Keratinocyte (primary cell): ENCODE measurements around the gene CYCS. TPM values are rescaled to one million over a fixed set of nuclear protein-coding genes. Genes with fewer than 3 reads are reported as not detected.

Experiments used
- DNase-seq: peaks from one replicate; pipeline ENCODE4 v3.0.0-alpha.2; 2011; ENCODE audit warnings: low read depth, missing footprints, low spot score
- FAIRE-seq: peaks from 2 replicates; lab custom pipeline; 2011; peaks lifted over from hg19 to GRCh38; lab: Jason Lieb, UNC
- H2AFZ ChIP-seq: 2 replicates; pipeline ENCODE4 v1.6.0; 2012; ENCODE audit warnings: low read length, control low read depth, inconsistent platforms; ENCODE audit not compliant: control insufficient read depth
- H3K27ac ChIP-seq: 2 replicates; pipeline ENCODE4 v1.5.1; 2011; ENCODE audit warnings: low read length; ENCODE audit not compliant: control insufficient read depth, insufficient read depth
- H3K27me3 ChIP-seq: 3 replicates; pipeline ENCODE4 v1.6.0; 2011; ENCODE audit warnings: low read length; ENCODE audit not compliant: control insufficient read depth, insufficient read depth; ENCODE audit errors: extremely low read depth
- H3K36me3 ChIP-seq, 2 experiments: 2 replicates in 1 of 2; 3 replicates in 1 of 2; pipeline ENCODE4 v1.5.1; 2011; ENCODE audit warnings: low read length in 2 of 2, mild to moderate bottlenecking in 1 of 2; ENCODE audit not compliant: control insufficient read depth in 2 of 2, insufficient read depth in 2 of 2; ENCODE audit errors: extremely low read depth in 1 of 2
- H3K4me1 ChIP-seq: 3 replicates; pipeline ENCODE4 v1.5.1; 2011; ENCODE audit warnings: low read length; ENCODE audit not compliant: control insufficient read depth, insufficient read depth; ENCODE audit errors: extremely low read depth
- H3K4me2 ChIP-seq: 3 replicates; pipeline ENCODE4 v1.6.0; 2011; ENCODE audit warnings: low read depth, low read length; ENCODE audit not compliant: control insufficient read depth, insufficient read depth; ENCODE audit errors: extremely low read depth
- H3K4me3 ChIP-seq, 3 experiments: fragments of 200-600 bp in 1 of 3; sonication (generic) in 1 of 3; 2 replicates in 2 of 3; 3 replicates in 1 of 3; pipeline ENCODE4 v1.5.1; 2011 to 2016; ENCODE audit warnings: low read length in 3 of 3, mild to moderate bottlenecking in 3 of 3, control low read depth in 2 of 3, inconsistent platforms in 1 of 3, low read depth in 1 of 3, mixed read lengths in 1 of 3, mixed run types in 1 of 3, moderate library complexity in 1 of 3; ENCODE audit not compliant: control insufficient read depth in 2 of 3, insufficient read depth in 2 of 3; ENCODE audit errors: extremely low read depth in 1 of 3
- H3K79me2 ChIP-seq: 2 replicates; pipeline ENCODE4 v1.6.0; 2012; ENCODE audit warnings: low read length; ENCODE audit not compliant: control insufficient read depth, insufficient read depth
- H3K9ac ChIP-seq: 3 replicates; pipeline ENCODE4 v1.6.0; 2011; ENCODE audit warnings: low read length; ENCODE audit not compliant: control insufficient read depth, insufficient read depth; ENCODE audit errors: extremely low read depth
- H3K9me1 ChIP-seq: 3 replicates; pipeline ENCODE4 v1.6.0; 2011; ENCODE audit warnings: low read length; ENCODE audit not compliant: control insufficient read depth, insufficient read depth; ENCODE audit errors: extremely low read depth
- H3K9me3 ChIP-seq: 2 replicates; pipeline ENCODE4 v1.5.1; 2012; ENCODE audit warnings: low read depth, low read length; ENCODE audit not compliant: control insufficient read depth
- H4K20me1 ChIP-seq: 3 replicates; pipeline ENCODE4 v1.6.0; 2011; ENCODE audit warnings: low read length; ENCODE audit not compliant: control insufficient read depth, insufficient read depth; ENCODE audit errors: extremely low read depth
- CTCF ChIP-seq, 3 experiments: IDR thresholded peaks in 1 of 3; conservative IDR thresholded peaks in 1 of 3; optimal IDR thresholded peaks in 1 of 3; 2 replicates in 2 of 3; 3 replicates in 1 of 3; pipeline versions ENCODE3 to v1.5.1; 2011; ENCODE audit warnings: low read length in 3 of 3, mild to moderate bottlenecking in 3 of 3, moderate library complexity in 2 of 3, control low read depth in 1 of 3, inconsistent platforms in 1 of 3; ENCODE audit not compliant: insufficient read depth in 2 of 3; ENCODE audit errors: extremely low read depth in 1 of 3
- EZH2 ChIP-seq: IDR thresholded peaks from one replicate; pipeline ENCODE4 v1.6.1; 2012; ENCODE audit warnings: inconsistent platforms, mild to moderate bottlenecking, low read length, moderate library complexity
- dilution Hi-C: fragments of 300-500 bp; cut with MboI; formaldehyde crosslinking; loops from one replicate; pipeline ENCODE4 v1.7.0; 2020; ENCODE audit warnings: low sequenced_read_pairs; ENCODE audit not compliant: extremely low pct_ligation_motif_present
- polyA plus RNA-seq, 5 experiments: library from polyadenylated mRNA; depleted of rRNA in 3 of 5; stranded (reverse) in 3 of 5; stranded (forward) in 1 of 5; unstranded in 1 of 5; fragments of >200 nt; gene quantifications; 1 replicate in 1 of 5; 2 replicates in 3 of 5; 3 replicates in 1 of 5; pipeline versions ENCODE4 v1.2.1 to v1.2.3, GENCODE V29; 2011 to 2012; ENCODE audit warnings: missing spikeins in 2 of 5, low read depth in 1 of 5, low replicate concordance in 1 of 5

CYCS gene
- polyA plus RNA-seq, 1 donor (not counting 4 experiments of a cell fraction or from before 2014, with no cell fraction given): 176 TPM

DNA sequence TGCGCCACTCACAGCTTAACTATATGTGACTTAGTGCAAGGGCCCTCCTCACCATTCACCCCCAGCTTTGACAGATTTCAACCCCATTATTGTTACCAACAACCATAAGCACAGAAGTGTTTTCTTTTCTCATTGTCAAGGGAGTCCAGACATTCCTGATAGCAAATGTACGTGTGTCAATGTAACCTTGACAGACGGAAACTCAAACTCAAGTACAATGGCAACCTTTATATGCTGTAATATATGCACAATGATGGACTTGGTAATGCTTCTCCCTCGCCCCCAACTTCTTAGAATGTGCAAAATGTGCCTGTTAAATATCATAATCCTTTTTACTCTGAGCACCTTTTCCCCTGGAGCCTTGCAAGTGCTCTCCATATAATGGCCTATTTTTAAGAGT is 34.7 kb downstream of the CYCS start:
- no peak overlapping the region for H3K27ac ChIP-seq
- H2AFZ ChIP-seq: no peak overlapping the region
- H3K4me2 ChIP-seq: no peak overlapping the region
- no peaks in the 10 kb centered on the region for H3K9me3 ChIP-seq
- dilution Hi-C loops: no loop called here
- H3K36me3 ChIP-seq: no peaks in the 10 kb centered on the region
- TF ChIP-seq CTCF (optimal IDR thresholded peaks at IDR 0.05 in 1 of 3, IDR thresholded peaks at IDR 0.05 in 1 of 3, conservative IDR thresholded peaks at IDR 0.05 in 1 of 3; ENCODE audit: extremely low read depth in 1 of 3, insufficient read depth in 2 of 3, low read length in 3 of 3): no peak
- TF ChIP-seq EZH2: no peak
- no peak overlapping the region for H3K9ac ChIP-seq
- no peak overlapping the region for H3K4me3 ChIP-seq
- no peaks in the 10 kb centered on the region for H3K9me1 ChIP-seq
- no peaks in the 10 kb centered on the region for H3K27me3 ChIP-seq
- FAIRE-seq (no peak), DNase-seq (no peak)
- H3K4me1 ChIP-seq: peaks cover 5% of the 10 kb centered on the region
- H4K20me1 ChIP-seq: no peaks in the 10 kb centered on the region
- no peaks in the 10 kb centered on the region for H3K79me2 ChIP-seq

DNA sequence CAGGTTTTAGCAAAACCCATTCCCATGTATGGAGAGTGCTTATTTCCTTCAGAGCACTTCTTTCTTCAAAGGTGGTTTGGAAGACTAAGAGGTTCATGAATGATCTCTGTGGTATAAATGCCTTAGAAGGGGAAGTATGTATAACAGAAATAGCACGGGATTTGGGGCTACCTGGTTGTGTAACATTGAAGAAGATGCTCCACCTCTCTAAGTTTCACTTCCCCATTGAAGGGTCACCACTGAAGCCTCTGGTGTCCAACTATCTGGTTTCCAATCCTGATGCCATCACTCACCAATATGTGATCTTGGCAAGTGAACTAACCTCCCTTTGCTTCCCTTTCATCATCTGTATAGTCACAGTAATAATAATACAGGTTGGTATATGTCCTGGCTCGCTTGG is 37.2 kb downstream of the CYCS start:
- no peaks in the 10 kb centered on the region for H3K27me3 ChIP-seq
- FAIRE-seq: no peak
- no peaks in the 10 kb centered on the region for H3K9me3 ChIP-seq
- dilution Hi-C loops: no loop called here
- DNase-seq: no peak
- no peaks in the 10 kb centered on the region for H3K36me3 ChIP-seq
- no peaks in the 10 kb centered on the region for H3K9me1 ChIP-seq
- H3K4me1 ChIP-seq: peaks cover 4% of the 10 kb centered on the region
- no peak overlapping the region for H3K27ac ChIP-seq
- no peak overlapping the region for H3K4me3 ChIP-seq
- no peak overlapping the region for H2AFZ ChIP-seq
- TF ChIP-seq EZH2: no peak
- no peak for TF ChIP-seq CTCF (optimal IDR thresholded peaks at IDR 0.05 in 1 of 3, IDR thresholded peaks at IDR 0.05 in 1 of 3, conservative IDR thresholded peaks at IDR 0.05 in 1 of 3; ENCODE audit: extremely low read depth in 1 of 3, insufficient read depth in 2 of 3, low read length in 3 of 3)
- H4K20me1 ChIP-seq: no peaks in the 10 kb centered on the region
- H3K4me2 ChIP-seq: no peak overlapping the region
- no peak overlapping the region for H3K9ac ChIP-seq
- no peaks in the 10 kb centered on the region for H3K79me2 ChIP-seq
